GM19467 (cell line): Measurements from ENCODE around the gene CCDC73.
"Not testable (repeated sequence)": the region's sequence is repeated elsewhere in the genome, so short reads cannot be mapped to it uniquely, and the experiment has no call there.

Experiments
- ATAC-seq: cut with Tn5 transposase; IDR thresholded peaks from one replicate; pipeline ENCODE4 v1.9.1; 2021; ENCODE audit warnings: mild to moderate bottlenecking, moderate library complexity; ENCODE audit not compliant: unreplicated experiment

Gene CCDC73

GRCh38 chr11:32794439-32794838, at the start of gene CCDC73:
CCDC73 (minus strand) TSS chr11:32794662; CDS start chr11:32760243, 34,419 bp downstream.
- ATAC-seq: no peak

GRCh38 chr11:32843544-32843943, 49.1 kb upstream of the CCDC73 start:
- no peak for ATAC-seq

- ATAC-seq: no peak
These were observed 46.1 kb upstream of the CCDC73 start for GRCh38 chr11:32840587-32840986.

- no peak for ATAC-seq
These were observed 44.8 kb upstream of the CCDC73 start for GRCh38 chr11:32839308-32839707.

GRCh38 chr11:32838505-32839274, 44.2 kb upstream of the CCDC73 start:
- ATAC-seq: no peak

GRCh38 chr11:32836946-32837345, 42.5 kb upstream of the CCDC73 start:
- no peak for ATAC-seq

- ATAC-seq: no peak
These were observed 39.5 kb upstream of the CCDC73 start for GRCh38 chr11:32833921-32834320.

- ATAC-seq: no peak
These were observed 36.8 kb upstream of the CCDC73 start for GRCh38 chr11:32831221-32831620.

- no peak for ATAC-seq
These were observed 36.3 kb upstream of the CCDC73 start for GRCh38 chr11:32830796-32831195.

GRCh38 chr11:32830413-32830738, 35.9 kb upstream of the CCDC73 start:
- peak; percentile 15 for ATAC-seq

GRCh38 chr11:32829680-32830412, 35.4 kb upstream of the CCDC73 start, which contains the start of gene PRRG4:
PRRG4 (plus strand) TSS chr11:32829927; CDS start chr11:32830530, 603 bp downstream.
- ATAC-seq: peak; percentile 67

- peak; percentile 30 for ATAC-seq
These were observed 34.8 kb upstream of the CCDC73 start for GRCh38 chr11:32829157-32829679.

GRCh38 chr11:32827276-32827675, 32.8 kb upstream of the CCDC73 start:
- no peak for ATAC-seq

- no peak for ATAC-seq
These were observed 31.7 kb upstream of the CCDC73 start for GRCh38 chr11:32826113-32826512.

- not testable (repeated sequence) for ATAC-seq
These were observed 29.2 kb upstream of the CCDC73 start for GRCh38 chr11:32823617-32824016.

GRCh38 chr11:32821917-32822560, 27.6 kb upstream of the CCDC73 start:
- ATAC-seq: no peak

GRCh38 chr11:32821517-32821916, 27.1 kb upstream of the CCDC73 start:
- no peak for ATAC-seq

- ATAC-seq: no peak
These were observed 26.0 kb upstream of the CCDC73 start for GRCh38 chr11:32820497-32820896.

- ATAC-seq: no peak
These were observed 24.7 kb upstream of the CCDC73 start for GRCh38 chr11:32819187-32819586.

GRCh38 chr11:32817852-32818183, 23.4 kb upstream of the CCDC73 start:
- ATAC-seq: no peak

GRCh38 chr11:32817181-32817851, 22.9 kb upstream of the CCDC73 start:
- no peak for ATAC-seq
